CD4-positive, alpha-beta T cell treated with Interferon alpha-2 for 1 hour (primary cell): ENCODE measurements around the gene EIF6.
"Not testable (repeated sequence)": the region's sequence is repeated elsewhere in the genome, so short reads cannot be mapped to it uniquely, and the experiment has no call there.

ENCODE experiments used
- DNase-seq, 2 donors: peaks; one replicate each; pipeline ENCODE4 v3.0.0-alpha.2; 2020 to 2022

EIF6 gene

DNA sequence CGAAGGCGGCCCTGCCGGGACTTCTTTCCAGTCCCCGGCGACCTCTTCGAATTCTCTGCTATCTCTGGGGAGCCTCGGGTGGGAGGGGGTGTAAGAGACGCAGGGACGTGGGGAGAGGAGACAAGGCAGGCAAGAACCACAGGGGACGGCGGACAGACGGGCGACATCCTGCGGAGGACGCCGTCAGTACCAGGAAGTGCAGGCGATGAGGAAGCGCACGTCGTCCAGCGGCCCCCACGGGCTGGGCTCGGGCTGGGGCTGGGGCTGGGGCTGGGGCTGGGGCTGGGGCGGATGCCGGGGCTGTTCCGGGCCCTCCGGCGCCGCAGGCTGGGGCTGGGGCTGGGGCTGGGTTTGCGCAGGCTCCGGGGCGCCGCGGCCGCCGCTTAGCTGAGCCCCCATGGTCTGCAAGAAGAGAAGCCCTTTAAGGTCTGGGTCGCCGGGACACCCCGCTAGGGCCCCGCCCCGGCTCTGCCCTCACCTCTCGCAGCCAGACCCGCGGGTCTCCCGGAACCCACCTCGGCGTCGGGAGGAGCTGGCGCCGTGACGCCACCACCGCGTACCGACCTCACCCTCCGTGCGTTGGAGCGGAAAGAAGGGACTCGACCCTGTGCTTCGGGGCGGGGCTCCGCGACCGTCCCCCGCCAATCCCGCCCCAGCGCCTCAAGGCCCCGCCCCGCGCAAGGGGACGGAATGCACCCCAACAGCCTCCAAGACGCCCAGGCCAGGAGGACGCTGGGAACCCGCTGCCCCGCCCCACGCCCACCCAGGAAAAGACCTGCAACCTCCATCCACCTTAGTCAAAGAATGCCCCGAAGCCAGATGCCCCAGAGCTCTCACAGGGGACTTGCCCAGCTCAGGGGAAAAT is 6.8 kb downstream of the EIF6 start, which contains the start of gene MMP24OS:
Gene MMP24OS, minus strand, starts transcription at position 592 of the 865 bp plus-strand sequence. Its CDS starts 193 bp downstream, at position 399.
- DNase-seq = peak; percentile 93

- peak in 1 of 2 donors; percentile 9 for DNase-seq
Measured at GRCh38 chr20:35277127-35277526, 7.4 kb downstream of the EIF6 start.

- no peak for DNase-seq
Measured at GRCh38 chr20:35276408-35276807, 8.2 kb downstream of the EIF6 start.

GRCh38 chr20:35275741-35276251 is 8.8 kb downstream of the EIF6 start:
- DNase-seq = no peak

- no peak for DNase-seq
Measured at GRCh38 chr20:35274172-35275092, 10.1 kb downstream of the EIF6 start.

- no peak for DNase-seq
Measured at GRCh38 chr20:35273449-35274171, 11.0 kb downstream of the EIF6 start.

- no peak for DNase-seq
Measured at GRCh38 chr20:35271904-35272303, 12.7 kb downstream of the EIF6 start.

GRCh38 chr20:35271073-35271882 is 13.3 kb downstream of the EIF6 start:
- no peak for DNase-seq

GRCh38 chr20:35270021-35270902 is 14.3 kb downstream of the EIF6 start:
- DNase-seq = no peak

DNA sequence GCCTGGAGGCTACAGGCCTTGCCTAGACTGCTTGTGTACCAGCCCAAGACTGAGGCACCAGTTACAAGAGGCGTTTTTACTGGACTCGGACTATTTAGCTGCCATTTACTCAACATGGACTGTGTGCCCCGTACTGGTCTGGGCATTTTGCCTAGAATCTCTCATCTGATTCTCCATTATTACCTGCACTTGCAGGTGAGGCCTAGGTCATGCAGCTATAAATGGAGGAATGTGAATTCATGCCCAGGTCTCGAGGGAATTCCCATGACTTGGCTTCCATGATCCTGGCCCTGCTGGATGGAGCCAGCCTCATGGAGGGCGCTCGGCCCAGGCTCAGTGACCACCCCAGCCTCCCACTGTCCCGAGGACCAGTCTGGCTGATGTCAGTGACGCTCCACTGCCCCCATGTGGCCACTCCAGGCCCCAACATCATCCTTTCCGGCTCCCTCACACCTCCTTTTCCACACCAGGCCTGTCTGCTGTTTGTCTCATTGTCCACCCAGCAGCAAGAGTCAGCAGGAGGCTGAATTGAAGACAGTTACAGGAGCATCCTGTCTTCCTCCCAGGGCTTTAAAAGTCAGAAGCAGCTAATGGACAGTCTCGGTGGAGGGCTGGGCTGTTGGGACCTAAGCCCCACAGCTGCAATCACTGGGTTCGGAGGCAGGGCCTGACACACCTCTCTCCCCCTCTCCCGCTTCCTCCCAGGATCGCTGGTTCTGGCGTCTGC is 15.4 kb downstream of the EIF6 start:
- DNase-seq = peak; percentile 40 to 53

DNA sequence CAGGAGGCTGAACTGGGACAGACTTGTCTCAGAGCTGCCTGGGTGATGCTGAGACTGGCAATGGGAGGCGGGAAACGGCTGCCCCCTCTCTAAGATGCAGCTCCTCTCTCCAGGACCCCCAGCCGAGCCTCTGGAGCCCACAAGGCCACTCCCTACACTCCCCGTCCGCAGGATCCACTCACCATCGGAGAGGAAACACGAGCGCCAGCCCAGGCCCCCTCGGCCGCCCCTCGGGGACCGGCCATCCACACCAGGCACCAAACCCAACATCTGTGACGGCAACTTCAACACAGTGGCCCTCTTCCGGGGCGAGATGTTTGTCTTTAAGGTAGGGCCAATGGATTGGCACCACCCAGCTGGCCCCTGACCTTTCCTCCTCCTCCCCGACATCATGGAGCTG is 17.5 kb downstream of the EIF6 start:
- DNase-seq = no peak

GRCh38 chr20:35264755-35265154 is 19.8 kb downstream of the EIF6 start:
- DNase-seq = no peak

- no peak for DNase-seq
Measured at GRCh38 chr20:35263532-35264341, 20.8 kb downstream of the EIF6 start.

DNA sequence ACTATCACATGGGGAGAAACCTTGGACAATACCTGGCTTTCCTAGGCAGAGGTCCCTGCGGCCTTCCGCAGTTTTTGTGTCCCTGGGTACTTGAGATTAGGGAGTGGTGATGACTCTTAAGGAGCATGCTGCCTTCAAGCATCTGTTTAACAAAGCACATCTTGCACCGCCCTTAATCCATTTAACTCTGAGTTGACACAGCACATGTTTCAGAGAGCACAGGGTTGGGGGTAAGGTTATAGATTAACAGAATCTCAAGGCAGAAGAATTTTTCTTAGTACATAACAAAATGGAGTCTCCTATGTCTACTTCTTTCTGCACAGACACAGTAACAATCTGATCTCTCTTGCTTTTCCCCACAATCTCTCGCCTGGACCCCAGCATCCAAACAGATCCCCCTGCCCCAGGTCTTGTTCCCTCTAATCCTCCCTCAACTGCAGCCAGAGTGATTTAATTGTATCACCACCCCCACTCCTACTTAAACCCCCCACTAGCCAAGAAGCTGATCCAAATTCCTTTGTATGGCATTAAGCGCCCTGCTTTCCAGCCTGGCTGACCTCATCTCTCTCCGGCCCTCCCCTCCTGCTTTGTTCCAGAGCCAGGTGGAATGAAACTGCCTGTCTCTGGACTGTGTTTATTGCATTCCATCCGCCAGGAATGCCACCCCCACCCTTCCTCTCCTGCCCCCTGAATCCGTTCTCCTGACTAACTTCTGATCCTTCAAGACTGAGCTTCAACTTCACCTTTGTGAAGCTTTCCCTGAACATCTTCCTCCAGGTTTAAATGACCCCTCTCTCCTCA is 21.6 kb downstream of the EIF6 start:
- not testable (repeated sequence) for DNase-seq

GRCh38 chr20:35262321-35262720 is 22.3 kb downstream of the EIF6 start:
- DNase-seq = not testable (repeated sequence)

GRCh38 chr20:35260426-35260825 is 24.1 kb downstream of the EIF6 start:
- DNase-seq = no peak

DNA sequence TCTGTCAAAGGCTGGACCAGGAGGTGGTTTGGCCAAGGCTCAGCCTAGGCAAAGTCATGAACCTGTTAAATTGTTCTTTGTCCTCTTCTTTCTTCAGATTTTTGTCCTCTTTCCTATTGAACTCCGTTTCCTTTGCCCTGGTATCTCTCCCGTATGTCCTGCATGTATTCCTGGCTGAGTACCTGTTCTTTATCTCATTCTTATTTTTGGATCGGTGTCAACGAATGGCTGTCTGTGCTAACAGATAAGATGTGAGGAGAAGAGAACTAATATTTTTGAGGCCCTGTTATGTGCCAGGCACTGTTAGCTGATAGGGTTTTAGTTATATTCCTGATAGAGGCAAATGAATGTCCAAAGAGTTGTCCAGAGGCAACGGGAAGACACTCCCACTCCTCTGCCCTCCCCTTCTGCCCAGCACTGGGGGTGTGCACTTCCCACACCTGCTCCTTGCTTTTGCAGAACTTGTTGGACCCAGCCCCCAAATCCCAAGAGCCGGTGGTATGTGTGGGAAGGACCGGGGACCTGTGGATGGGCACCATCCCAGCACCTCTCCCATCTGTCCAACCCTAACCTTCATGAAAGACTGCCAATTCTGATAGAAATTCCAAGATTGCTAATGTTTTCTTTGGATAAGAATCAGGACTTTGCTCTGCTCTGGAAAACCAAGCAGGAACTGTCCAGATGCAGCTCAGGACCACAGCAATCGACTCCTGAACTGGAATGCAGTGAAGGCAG is 27.2 kb downstream of the EIF6 start:
- DNase-seq = no peak
